Measurements from ENCODE around the gene PTGR3. TPM values are rescaled to one million over a fixed set of nuclear protein-coding genes. Genes with fewer than 3 reads are reported as not detected.

PTGR3 gene
- total RNA-seq, 3 donors from 2014 or later (not counting 1 experiment from before 2014, with no cell fraction given): 27.4 to 29.4 (median 28.5) TPM

DNA sequence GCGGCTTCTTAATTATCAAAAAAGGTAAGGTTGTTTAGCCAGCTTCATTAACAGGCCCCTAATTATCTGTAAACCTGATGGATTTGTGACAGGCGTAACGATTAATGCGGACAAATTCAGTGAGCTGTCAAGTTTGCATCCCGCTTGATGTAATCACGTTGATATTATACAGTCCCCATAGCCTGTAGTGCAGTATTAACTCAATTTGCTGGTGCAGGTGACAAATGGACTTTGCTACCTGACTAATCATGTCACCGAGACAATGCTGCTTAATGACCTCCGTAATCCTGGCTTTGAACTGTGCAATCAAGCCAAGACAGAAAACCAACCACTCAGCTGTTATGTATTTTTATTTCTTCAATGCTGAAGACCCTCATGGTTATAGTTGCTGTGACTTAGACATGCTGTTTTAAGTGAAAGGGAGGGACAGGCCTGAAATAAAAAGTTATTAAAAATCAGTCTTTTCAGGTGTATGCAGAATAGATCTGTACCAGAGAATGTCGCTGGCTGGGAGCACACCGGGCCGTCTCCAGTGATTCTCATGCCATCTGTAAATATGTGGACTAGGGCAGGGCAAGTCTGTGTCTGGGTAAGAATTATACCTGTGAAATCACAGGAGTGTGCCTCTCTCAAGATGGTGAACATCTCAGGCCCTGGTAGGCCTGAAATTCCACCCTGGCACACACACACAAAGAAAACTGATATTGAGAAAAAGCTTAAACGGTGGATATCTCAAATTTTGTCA is 6.0 kb upstream of the PTGR3 start:
- ATAC-seq (no peak), DNase-seq (no peak)
- Mint-ChIP-seq H3K4me3 (peak overlapping the region; percentile 67), H3K27ac (peak overlapping the region; percentile 89 to 95), H3K36me3 (peaks cover 7% of the 10 kb centered on the region), H3K27me3 (ENCODE audit: low read depth in 2 of 2) (no peaks in the 10 kb centered on the region), H3K9me3 (no peaks in the 10 kb centered on the region), H3K4me1 (peaks cover 76 to 78% of the 10 kb centered on the region in 2 donors)
- H3K36me3 ChIP-seq (ENCODE audit: control insufficient read depth, insufficient read depth, low read length): no peaks in the 10 kb centered on the region
- H3K4me3 ChIP-seq (ENCODE audit: low read length): no peak overlapping the region
- H3K4me1 ChIP-seq (ENCODE audit: control insufficient read depth, insufficient read depth, low read length): peaks cover 41% of the 10 kb centered on the region
- intact Hi-C loops (cut with micrococcal nuclease): loop anchor here (5.0 kb wide), 1 partner anchor 218 kb away; no protein-coding TSS in a partner anchor
- peak overlapping the region; percentile 95 for H3K27ac ChIP-seq (ENCODE audit: low read length)
- no peaks in the 10 kb centered on the region for H3K9me3 ChIP-seq (ENCODE audit: control insufficient read depth, insufficient read depth, low read length)
- TF ChIP-seq, protein P1, sequence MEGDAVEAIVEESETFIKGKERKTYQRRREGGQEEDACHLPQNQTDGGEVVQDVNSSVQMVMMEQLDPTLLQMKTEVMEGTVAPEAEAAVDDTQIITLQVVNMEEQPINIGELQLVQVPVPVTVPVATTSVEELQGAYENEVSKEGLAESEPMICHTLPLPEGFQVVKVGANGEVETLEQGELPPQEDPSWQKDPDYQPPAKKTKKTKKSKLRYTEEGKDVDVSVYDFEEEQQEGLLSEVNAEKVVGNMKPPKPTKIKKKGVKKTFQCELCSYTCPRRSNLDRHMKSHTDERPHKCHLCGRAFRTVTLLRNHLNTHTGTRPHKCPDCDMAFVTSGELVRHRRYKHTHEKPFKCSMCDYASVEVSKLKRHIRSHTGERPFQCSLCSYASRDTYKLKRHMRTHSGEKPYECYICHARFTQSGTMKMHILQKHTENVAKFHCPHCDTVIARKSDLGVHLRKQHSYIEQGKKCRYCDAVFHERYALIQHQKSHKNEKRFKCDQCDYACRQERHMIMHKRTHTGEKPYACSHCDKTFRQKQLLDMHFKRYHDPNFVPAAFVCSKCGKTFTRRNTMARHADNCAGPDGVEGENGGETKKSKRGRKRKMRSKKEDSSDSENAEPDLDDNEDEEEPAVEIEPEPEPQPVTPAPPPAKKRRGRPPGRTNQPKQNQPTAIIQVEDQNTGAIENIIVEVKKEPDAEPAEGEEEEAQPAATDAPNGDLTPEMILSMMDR (IDR thresholded peaks at IDR 0.05): no peak
- 98% methylated on average over 12 of the region's 12 CpGs for WGBS (ENCODE audit: insufficient coverage)
- H3K27me3 ChIP-seq (ENCODE audit: control insufficient read depth, insufficient read depth, low read length): no peaks in the 10 kb centered on the region

DNA sequence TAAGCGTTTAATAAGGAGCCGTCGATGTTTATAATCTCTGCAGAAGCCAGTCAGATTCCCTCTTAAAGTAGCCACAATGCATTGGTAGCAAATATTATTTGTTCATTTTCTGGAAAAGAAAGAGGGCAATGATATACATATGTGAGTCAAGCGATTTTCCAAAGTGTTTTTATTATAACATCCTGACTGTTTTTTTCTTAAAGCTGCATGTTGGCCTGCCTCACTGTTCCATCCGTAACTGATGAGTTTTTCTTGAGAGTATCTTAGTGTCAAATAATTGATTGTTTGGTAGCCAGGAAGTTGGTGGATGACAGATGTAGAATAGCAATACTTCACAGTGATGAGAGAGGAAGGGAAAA is 5.4 kb upstream of the PTGR3 start:
- H3K4me1 ChIP-seq (ENCODE audit: control insufficient read depth, insufficient read depth, low read length): peaks cover 41% of the 10 kb centered on the region
- no peaks in the 10 kb centered on the region for H3K27me3 ChIP-seq (ENCODE audit: control insufficient read depth, insufficient read depth, low read length)
- WGBS (ENCODE audit: insufficient coverage): 95% methylated on average over 4 of the region's 5 CpGs
- Mint-ChIP-seq H3K9me3 (no peaks in the 10 kb centered on the region), H3K4me1 (peaks cover 72 to 74% of the 10 kb centered on the region in 2 donors), H3K27ac (peak overlapping the region in 1 of 2 donors; percentile 89), H3K4me3 (peak overlapping the region; percentile 52), H3K27me3 (ENCODE audit: low read depth in 2 of 2) (no peaks in the 10 kb centered on the region), H3K36me3 (peaks cover 7% of the 10 kb centered on the region)
- DNase-seq: no peak
- no peaks in the 10 kb centered on the region for H3K9me3 ChIP-seq (ENCODE audit: control insufficient read depth, insufficient read depth, low read length)
- H3K27ac ChIP-seq (ENCODE audit: low read length): no peak overlapping the region
- intact Hi-C loops (cut with micrococcal nuclease): no loop called here
- TF ChIP-seq, protein P1 (IDR thresholded peaks at IDR 0.05): no peak
- ATAC-seq: no peak
- H3K36me3 ChIP-seq (ENCODE audit: control insufficient read depth, insufficient read depth, low read length): no peaks in the 10 kb centered on the region
- no peak overlapping the region for H3K4me3 ChIP-seq (ENCODE audit: low read length)

DNA sequence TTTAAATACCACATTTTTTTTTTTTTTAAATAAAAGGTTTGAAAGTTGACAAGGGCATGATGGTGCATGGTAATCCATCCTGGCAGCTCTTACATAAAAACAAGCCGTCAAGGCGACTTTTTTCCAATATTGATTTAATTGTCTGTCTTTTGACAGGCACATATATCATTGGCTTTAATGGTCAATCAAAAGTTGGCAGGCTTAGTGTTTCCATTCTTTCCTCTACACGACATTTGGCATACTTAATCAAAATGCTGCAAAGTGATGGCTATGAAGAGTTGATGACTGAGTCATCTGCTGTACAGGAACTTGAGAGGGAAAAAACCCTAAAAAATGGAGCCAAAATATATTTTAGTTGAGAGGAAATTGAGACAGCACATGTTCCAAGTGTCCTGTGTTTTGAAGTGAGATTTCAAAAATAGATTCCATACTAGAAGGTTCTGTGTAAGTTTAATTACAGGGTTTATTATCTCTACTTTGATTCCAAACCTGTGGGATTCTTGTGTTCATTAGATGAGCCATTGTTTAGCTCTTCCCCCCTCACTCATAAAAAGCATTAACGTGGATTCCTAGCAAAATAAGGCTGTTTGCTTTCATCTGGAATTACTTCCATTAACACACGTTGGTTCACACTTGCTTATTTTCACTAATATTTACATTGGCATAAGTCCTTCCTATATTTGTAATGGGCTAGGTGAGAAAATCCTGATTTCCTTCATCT is 4.8 kb upstream of the PTGR3 start:
- Mint-ChIP-seq H3K36me3 (peaks cover 7% of the 10 kb centered on the region), H3K4me3 (peak overlapping the region; percentile 52), H3K9me3 (no peaks in the 10 kb centered on the region), H3K27me3 (ENCODE audit: low read depth in 2 of 2) (no peaks in the 10 kb centered on the region), H3K4me1 (peaks cover 68% of the 10 kb centered on the region in 2 donors), H3K27ac (peak overlapping the region in 1 of 2 donors; percentile 89)
- no peak for ATAC-seq
- 84% methylated on average over 4 of the region's 5 CpGs for WGBS (ENCODE audit: insufficient coverage)
- Histone ChIP-seq H3K27ac (ENCODE audit: low read length) (no peak overlapping the region), H3K36me3 (ENCODE audit: control insufficient read depth, insufficient read depth, low read length) (no peaks in the 10 kb centered on the region), H3K27me3 (ENCODE audit: control insufficient read depth, insufficient read depth, low read length) (no peaks in the 10 kb centered on the region), H3K9me3 (ENCODE audit: control insufficient read depth, insufficient read depth, low read length) (no peaks in the 10 kb centered on the region), H3K4me3 (ENCODE audit: low read length) (no peak overlapping the region), H3K4me1 (ENCODE audit: control insufficient read depth, insufficient read depth, low read length) (peaks cover 41% of the 10 kb centered on the region)
- DNase-seq: no peak
- intact Hi-C loops (cut with micrococcal nuclease): loop anchor here (2.0 kb wide), 1 partner anchor 15 kb away; no protein-coding TSS in a partner anchor
- TF ChIP-seq, protein P1 (IDR thresholded peaks at IDR 0.05): no peak
